Measurements from ENCODE around the gene ZWILCH. TPM values are rescaled to one million over a fixed set of nuclear protein-coding genes. Genes with fewer than 3 reads are reported as not detected.

ZWILCH gene
- polyA plus RNA-seq, 1 of the 3 experiments (the other 2 are of a cell fraction) = 8.2 TPM

- no peak for TF ChIP-seq FOXM1 (IDR thresholded peaks at IDR 0.05; ENCODE audit: low read depth)
- TF ChIP-seq RXRA (IDR thresholded peaks at IDR 0.05; ENCODE audit: borderline replicate concordance, low read depth) = no peak
- no peak for TF ChIP-seq GATA2 (CRISPR knock-in tag; IDR thresholded peaks at IDR 0.05)
- peak; percentile 37 for TF ChIP-seq ELF1 (IDR thresholded peaks at IDR 0.05)
- no peak for TF ChIP-seq TCF12 (IDR thresholded peaks at IDR 0.05)
- TF ChIP-seq RFX5 (IDR thresholded peaks at IDR 0.05; ENCODE audit: low read length) = no peak; the same call in 1 of the 2 replicates
These were observed at the start of gene ZWILCH, which contains the start of gene RPL4 (continued) for GRCh38 chr15:66504563-66505429.

- H3K36me3 ChIP-seq (replicated peaks in 1 of 2; ENCODE audit: control insufficient read depth in 1 of 2, insufficient read depth in 2 of 2, low read length in 1 of 2) = no peaks in the 10 kb centered on the region
- no peaks in the 10 kb centered on the region for H3K9me2 ChIP-seq
- H3K4me2 ChIP-seq = no peak overlapping the region
- DNase-seq = no peak
- peaks cover 0 to 6% of the 10 kb centered on the region in 2 experiments; a peak in 1 of 4 replicates for H3K4me1 ChIP-seq (ENCODE audit: control insufficient read depth in 1 of 2, insufficient read depth in 2 of 2, low read depth in 1 of 2, low read length in 1 of 2)
- H2AFZ ChIP-seq (ENCODE audit: low read depth) = no peak overlapping the region
- H3K27ac ChIP-seq (ENCODE audit: low read depth in 2 of 2, low read length in 1 of 2) = no peak overlapping the region
- 73% methylated on average over 3 of the region's 3 CpGs for WGBS (ENCODE audit: low lambda C conversion rate)
- H3K27me3 ChIP-seq (ENCODE audit: insufficient read depth) = no peaks in the 10 kb centered on the region
- H4K20me1 ChIP-seq (ENCODE audit: insufficient read depth) = no peaks in the 10 kb centered on the region
- H3K9ac ChIP-seq = no peak overlapping the region
- ChIA-PET CTCF (interaction anchor here (1.2 to 1.3 kb wide), 2 partner anchors 31 to 42 kb away, joined by 3 read pairs; partner anchors contain the start of gene SNAPC5), POLR2A (no interaction called here)
- H3F3A ChIP-seq (replicated peaks; ENCODE audit: insufficient read depth) = no peaks in the 10 kb centered on the region
- no peaks in the 10 kb centered on the region for H3K9me3 ChIP-seq
- H3K4me3 ChIP-seq (ENCODE audit: low read depth in 2 of 2, low read length in 1 of 2) = no peak overlapping the region
- H3K79me2 ChIP-seq (ENCODE audit: insufficient read depth) = no peaks in the 10 kb centered on the region; the same call in 1 of the 2 replicates
- TF ChIP-seq GATA2 (CRISPR knock-in tag; IDR thresholded peaks at IDR 0.05) = no peak
- TF ChIP-seq USF2 (IDR thresholded peaks at IDR 0.05; ENCODE audit: borderline replicate concordance, low read depth, low read length) = no peak
- peak; percentile 71 for TF ChIP-seq TCF12 (IDR thresholded peaks at IDR 0.05)
- TF ChIP-seq, protein P1, sequence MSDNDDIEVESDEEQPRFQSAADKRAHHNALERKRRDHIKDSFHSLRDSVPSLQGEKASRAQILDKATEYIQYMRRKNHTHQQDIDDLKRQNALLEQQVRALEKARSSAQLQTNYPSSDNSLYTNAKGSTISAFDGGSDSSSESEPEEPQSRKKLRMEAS (IDR thresholded peaks at IDR 0.05; ENCODE audit: low read depth) = no peak
- no peak for TF ChIP-seq CHD2 (IDR thresholded peaks at IDR 0.05; ENCODE audit: low read length, partially characterized antibody)
- TF ChIP-seq, protein P2, sequence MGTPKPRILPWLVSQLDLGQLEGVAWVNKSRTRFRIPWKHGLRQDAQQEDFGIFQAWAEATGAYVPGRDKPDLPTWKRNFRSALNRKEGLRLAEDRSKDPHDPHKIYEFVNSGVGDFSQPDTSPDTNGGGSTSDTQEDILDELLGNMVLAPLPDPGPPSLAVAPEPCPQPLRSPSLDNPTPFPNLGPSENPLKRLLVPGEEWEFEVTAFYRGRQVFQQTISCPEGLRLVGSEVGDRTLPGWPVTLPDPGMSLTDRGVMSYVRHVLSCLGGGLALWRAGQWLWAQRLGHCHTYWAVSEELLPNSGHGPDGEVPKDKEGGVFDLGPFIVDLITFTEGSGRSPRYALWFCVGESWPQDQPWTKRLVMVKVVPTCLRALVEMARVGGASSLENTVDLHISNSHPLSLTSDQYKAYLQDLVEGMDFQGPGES (IDR thresholded peaks at IDR 0.05; ENCODE audit: low read depth, low read length) = no peak
- TF ChIP-seq FOXJ3 (CRISPR knock-in tag; IDR thresholded peaks at IDR 0.05) = no peak
- peak; percentile 14; the same call in 1 of the 2 replicates for TF ChIP-seq FOSL2 (IDR thresholded peaks at IDR 0.05; ENCODE audit: borderline replicate concordance, low read depth)
- TF ChIP-seq EP300 (IDR thresholded peaks at IDR 0.05; ENCODE audit: borderline replicate concordance in 1 of 2, low read depth in 1 of 2, low read length in 1 of 2) = no peak
- no peak for TF ChIP-seq USF1 (IDR thresholded peaks at IDR 0.05; ENCODE audit: borderline replicate concordance, low read depth)
- TF ChIP-seq RAD21 (IDR thresholded peaks at IDR 0.05; ENCODE audit: low read length) = no peak
- no peak for TF ChIP-seq MEF2A (IDR thresholded peaks at IDR 0.05; ENCODE audit: borderline replicate concordance, low read depth)
- no peak for TF ChIP-seq GABPA (IDR thresholded peaks at IDR 0.05; ENCODE audit: low read depth)
- TF ChIP-seq REST (IDR thresholded peaks at IDR 0.05; ENCODE audit: low read depth, low read length) = no peak
- peak; percentile 36; the same call in 1 of the 2 replicates for TF ChIP-seq JUND (IDR thresholded peaks at IDR 0.05)
- no peak for TF ChIP-seq MXI1 (IDR thresholded peaks at IDR 0.05; ENCODE audit: low read depth, low read length)
- TF ChIP-seq YY1 (IDR thresholded peaks at IDR 0.05; ENCODE audit: low read depth) = no peak
- TF ChIP-seq SMC3 (IDR thresholded peaks at IDR 0.05; ENCODE audit: low read depth, low read length) = no peak
- TF ChIP-seq, protein P3, sequence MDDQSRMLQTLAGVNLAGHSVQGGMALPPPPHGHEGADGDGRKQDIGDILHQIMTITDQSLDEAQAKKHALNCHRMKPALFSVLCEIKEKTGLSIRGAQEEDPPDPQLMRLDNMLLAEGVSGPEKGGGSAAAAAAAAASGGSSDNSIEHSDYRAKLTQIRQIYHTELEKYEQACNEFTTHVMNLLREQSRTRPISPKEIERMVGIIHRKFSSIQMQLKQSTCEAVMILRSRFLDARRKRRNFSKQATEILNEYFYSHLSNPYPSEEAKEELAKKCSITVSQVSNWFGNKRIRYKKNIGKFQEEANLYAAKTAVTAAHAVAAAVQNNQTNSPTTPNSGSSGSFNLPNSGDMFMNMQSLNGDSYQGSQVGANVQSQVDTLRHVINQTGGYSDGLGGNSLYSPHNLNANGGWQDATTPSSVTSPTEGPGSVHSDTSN (IDR thresholded peaks at IDR 0.05) = peak; percentile 78
These were observed 48.9 kb upstream of the ZWILCH start for GRCh38 chr15:66456211-66456610.
